Fibroblast of skin of left biceps (primary cell): ENCODE data around the gene TMEM131.
A peak's percentile ranks its signal among the peaks of the same experiment; 100 is the strongest.
"Not testable (repeated sequence)": the region's sequence is repeated elsewhere in the genome, so short reads cannot be mapped to it uniquely, and the experiment has no call there.

ENCODE experiments used
- DNase-seq, 2 experiments: peaks; one replicate each; pipeline ENCODE4 v3.0.0-alpha.2; 2013; ENCODE audit warnings: low read depth in 2 of 2

Gene TMEM131

DNA sequence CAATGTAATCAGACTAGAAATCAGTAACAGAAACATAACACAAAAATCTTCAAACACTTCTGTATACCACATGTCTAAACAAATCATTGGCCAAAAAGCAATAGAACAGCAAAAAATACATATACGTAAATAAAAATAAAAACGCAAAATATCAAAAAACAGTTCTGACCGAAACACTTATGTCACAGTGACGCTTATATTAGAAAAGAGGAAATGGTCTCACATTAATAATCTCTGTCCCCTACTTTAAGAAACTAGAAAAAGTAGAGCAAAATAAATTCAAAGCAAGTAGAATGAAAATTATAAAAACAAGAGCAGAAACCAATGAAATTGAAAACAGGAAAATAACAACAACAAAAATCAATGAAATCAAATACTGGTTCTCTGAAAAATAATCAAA is 41.9 kb downstream of the TMEM131 start:
- no peak for DNase-seq

DNA sequence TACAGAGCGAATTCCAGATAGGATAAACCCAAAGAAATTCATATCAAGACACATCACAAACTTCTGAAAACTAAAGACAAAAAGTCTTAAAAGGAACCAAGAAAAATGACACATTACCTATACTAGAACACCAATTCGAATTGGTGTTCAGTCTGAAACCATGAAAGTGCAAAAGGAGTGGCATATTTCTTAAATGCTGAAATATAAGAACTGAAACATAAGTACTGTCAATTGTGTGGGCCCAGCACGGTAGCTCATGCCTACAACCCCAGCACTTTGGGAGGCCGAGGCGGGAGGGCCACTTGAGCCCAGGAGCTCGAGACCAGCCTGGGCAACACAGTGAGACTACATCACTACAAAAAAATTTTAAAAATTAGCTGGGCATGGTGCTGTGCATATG is 43.4 kb downstream of the TMEM131 start:
- DNase-seq, result no peak

DNA sequence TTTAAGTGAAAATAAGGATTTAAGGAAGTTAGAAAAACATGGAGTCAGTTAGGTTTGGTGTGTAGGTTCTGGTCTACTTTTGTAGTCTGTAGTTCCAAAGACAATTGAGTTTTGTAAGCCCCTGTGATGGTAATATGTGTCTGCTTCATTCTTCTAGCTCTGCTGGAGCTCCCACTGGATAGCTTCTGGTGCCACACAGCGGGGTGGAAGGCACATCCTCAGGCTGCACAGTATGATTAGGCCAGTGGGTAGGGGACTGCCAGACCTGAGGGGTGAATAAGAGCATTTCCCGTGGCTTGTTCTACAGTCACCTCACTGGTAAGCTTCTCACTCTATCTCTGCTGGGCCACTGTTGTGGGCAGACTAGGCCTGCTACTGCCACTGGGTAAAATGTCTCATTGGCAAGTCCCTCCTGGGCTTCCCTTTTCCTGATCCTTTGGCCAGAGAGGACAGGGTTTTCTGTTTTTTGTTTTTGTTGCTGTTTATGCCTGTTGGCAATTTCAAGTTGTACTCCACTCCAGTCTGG is 44.5 kb downstream of the TMEM131 start:
- no peak for DNase-seq

DNA sequence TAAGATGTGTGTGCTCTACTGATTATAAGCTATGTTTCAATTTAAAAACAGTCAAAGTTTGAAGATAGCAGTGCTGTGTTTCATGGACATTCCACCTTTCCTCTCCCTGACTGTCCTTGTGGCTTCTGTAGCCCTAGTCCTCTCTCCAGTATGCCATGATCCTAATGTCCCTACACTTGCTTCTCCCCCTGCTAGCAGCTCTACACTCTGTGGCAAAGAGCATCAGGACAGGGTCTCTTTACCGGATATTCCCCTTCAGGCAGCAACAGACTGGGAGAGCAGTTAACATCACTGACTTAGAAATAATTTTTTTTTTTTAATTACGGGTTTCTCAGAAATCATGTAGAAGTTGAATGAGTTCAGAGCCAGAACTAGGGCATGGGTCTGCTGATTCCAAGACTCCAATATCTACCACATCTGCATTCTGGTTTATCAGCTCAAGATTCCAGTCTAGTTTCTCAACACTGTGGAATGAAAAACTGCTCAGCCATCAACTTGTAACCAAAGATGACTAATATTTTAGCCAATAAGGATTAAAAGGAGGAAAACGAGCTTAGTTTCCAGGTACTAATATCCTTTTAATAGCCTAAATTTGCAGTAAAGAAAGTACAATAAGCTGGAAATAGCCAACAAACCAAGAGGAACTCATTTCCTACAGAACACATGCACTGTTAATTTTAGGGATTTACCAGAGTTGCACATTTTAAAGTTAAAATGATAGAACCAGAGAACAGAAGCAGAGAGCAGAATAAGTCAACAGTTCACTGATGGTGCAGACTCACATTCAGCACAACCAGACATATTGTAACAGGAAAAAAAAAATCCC is 45.2 kb downstream of the TMEM131 start:
- DNase-seq, result peak; percentile 82 to 83

DNA sequence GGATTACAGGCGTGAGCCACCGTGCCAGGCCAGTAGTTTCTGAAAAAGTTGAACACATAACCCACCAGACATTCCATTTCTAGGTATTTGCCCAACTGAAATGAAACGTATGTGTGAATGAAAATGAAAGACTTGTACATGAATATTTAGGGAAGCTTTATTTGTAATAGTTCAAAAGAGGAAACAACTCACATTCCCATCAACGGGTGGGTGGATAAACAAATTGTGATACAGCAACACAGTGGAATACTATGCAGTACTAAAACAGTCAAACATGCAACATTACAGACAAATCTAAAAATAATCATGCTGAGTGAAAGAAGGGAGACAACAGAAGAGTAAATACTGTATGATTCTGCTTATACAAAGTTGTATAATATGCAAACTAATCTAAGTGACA is 46.8 kb downstream of the TMEM131 start:
- no peak for DNase-seq

DNA sequence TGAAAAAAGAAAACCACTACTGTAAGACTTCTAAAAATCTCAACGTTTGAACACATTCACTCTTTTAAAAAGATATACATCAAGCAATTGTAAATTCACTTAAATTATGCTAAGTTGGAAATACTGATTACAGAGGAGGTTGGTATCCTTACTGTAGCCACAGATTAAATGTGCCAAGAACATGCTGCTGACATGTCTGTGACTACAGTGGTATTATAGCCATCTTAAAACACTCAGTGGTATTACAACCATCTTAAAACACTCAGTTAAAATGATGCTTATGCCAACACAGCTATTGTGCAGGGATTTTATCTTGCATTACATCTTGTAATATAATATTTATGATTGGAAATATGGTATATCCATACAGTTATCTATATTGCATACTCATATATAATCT is 50.0 kb downstream of the TMEM131 start:
- no peak for DNase-seq

DNA sequence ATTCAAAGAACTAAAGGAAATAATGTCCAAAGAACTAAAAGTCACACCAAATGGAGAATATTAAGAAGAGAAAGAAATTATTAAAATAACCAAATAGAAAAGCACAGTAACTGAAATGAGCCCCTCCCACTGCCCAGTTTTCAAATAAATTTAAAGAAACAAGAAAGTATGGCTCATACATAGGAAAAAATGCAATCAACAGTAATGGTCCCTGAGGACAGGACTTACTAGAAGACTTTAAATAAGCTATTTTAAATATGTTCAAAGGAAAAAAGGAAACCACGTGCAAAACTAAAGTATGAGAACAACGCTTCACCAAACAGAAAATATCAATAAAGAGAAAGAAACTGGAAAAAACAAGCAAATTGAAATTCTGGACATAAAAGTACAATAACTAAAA is 58.9 kb downstream of the TMEM131 start:
- DNase-seq, result no peak

DNA sequence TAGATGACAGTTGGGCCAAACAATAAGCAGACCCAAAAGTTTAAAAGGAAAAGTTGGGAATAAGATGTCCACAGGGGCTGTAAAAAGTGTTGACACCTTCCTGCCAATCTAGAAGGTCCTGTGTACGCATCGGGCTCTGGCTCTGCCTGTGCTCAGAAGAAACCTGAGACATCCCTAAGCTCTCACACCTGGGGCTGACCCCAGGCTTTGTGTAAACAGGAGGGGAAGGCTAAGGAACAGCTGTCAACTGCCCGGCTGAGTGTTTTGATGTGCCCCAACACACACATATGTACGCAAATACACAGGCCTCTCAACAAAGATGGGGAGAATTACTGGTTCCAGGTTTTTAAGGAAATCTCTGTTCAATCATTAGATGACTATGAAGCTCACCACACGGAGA is 59.5 kb downstream of the TMEM131 start:
- no peak for DNase-seq

DNA sequence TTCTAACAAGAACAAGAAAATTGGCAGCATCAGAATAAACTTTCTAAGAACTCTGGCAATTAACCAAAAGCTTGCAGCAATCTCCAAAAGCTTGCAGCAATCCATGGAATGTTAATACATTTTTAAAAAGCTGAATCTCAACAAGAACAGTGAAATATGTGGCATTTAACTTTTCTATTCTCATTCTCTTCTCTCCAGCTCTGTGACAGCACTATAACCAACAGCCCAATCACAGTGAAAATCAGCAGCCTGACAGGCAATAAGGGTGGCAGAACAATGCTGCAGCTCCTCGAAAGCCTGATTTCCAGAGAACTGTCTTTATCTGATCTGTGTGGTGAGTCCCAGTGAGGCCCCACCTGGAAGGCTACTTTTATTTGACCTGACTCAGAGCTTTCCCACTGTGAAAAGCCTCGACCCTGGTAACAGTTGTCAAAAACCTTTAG is 60.0 kb downstream of the TMEM131 start:
- peak; percentile 78 to 82 for DNase-seq

DNA sequence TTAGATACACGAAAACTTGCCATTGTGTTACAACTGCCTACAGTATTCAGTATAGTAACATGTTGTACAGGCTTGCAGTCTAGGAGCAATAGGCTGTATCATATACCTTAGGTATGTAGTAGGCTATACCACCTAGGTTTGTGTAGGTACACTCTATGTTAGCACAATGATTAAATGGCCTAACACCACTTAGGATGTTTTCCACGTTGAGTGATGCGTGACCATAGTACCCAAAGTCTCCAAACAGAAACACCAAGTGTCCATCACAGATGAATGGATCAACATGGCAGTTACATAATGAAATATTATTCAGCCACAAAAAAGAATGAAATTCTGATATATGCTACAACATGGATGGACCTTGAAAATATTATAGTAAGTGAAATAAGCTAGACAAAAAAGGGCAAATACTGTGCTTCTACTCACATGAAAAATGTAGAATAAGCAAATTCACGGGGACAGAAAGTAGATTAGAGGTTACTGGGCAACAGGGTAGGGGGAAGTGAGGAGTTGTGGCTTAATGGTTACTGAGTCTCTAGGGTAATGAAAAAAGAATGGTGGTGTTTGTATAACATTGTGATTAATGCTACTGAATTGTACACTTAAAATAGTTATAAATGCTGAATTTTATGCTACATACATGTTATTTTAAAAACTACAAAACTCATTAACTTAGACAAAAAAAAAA is 62.6 kb downstream of the TMEM131 start:
- DNase-seq, result no peak

DNA sequence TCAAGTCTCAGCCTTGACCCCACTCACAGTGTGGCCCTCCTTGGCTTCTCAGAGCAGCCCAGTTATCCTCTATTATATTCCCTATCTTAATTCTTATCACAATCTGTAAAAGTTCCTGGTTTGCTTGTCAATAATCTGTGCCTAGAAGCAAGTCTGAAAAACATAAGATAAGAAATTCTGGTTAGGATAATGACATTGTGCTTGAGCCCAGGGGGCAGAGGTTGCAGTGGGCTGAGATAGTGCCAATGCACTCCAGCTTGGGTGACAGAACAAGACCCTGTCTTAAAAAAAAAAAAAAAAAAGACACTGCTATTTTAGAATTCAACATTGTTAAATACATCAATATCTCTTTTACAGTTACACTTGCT is 63.9 kb downstream of the TMEM131 start:
- no peak for DNase-seq

DNA sequence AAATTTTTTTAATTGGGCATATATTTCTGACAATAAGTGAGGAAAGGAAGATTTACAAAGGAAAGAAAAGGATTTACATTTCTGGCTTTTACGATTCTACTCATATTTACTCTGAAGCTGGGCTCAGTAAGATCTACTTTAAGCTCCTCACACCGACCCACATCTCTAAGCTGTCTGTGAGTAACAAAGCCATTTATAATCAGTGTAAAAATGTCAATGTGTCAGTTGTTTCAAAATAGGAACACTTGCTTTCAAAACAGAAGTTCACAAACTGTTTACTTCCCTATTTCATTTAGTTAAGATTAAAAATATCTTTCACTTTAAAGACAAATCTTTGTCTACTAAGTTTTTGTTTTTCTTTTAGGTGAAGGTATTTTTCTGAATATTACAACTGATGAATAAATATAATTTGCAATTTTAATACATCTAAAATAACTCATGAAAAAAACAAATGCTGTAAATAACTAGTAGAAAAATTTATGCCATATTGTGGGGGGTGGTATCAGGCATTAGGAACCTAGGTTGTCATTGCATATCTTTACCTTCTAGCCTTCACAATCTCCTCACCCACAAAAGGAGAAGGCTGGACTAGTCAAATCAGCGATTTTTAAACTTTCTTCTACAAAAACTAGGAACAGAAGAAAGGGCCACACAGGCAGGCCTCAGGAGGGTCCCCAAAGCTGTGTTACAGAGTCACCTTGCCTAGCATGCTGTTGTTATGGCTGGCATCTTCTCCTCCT is 64.5 kb downstream of the TMEM131 start:
- DNase-seq, result no peak

DNA sequence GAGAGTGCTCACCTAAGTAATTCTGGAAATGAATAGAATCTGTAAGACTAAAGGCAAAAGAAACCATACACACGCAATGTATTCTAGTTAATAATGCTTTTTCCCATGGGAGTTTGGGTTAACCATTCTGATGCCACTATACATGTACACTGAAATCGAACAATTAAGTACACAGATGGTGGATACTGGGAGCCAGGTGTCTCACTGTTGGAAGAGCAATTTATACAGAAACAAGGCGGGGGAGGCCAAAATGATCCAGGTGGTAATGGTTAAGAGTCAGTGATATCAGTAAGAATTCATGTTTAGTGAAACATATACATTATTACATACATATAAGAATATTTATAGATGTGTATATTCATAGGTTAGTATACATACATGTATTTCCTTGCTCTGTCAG is 67.2 kb downstream of the TMEM131 start:
- DNase-seq, result no peak

DNA sequence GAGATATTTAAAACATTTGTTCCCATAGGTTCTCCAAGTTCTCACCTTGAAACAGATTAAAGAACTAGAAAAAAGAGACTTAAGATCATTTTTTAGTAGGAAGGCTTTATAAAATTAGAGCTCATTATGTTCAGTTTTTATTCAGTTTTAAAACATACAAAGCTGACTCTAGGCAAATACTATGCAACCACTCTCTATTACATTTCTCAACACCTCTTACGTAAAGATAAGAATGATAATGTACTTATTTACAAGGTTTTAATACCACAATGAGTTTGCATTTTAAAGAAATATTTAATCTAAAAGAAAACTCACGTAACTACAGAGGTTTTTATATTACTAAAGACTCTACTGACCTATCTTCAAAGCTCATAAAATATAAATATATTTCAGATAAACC is 68.8 kb downstream of the TMEM131 start:
- DNase-seq, result no peak

DNA sequence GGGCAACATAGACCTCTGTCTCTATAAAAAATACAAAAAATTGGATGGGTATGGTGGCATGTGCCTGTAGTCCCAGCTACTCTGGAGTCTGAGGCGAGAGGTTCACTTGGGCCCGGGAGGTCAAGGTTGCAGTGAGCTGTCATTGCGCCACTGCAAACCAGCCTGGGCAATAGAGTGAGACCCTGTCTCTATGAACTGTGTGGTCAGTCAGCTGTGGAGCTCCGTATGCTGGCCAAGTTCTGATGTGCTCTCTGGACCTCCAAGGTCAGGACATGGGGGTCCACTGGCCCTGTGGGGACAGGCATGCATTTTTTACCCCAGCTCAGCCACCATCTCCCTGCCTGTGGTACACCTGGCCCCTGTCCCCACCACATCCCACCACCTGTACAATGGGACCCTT is 71.6 kb downstream of the TMEM131 start:
- no peak for DNase-seq

DNA sequence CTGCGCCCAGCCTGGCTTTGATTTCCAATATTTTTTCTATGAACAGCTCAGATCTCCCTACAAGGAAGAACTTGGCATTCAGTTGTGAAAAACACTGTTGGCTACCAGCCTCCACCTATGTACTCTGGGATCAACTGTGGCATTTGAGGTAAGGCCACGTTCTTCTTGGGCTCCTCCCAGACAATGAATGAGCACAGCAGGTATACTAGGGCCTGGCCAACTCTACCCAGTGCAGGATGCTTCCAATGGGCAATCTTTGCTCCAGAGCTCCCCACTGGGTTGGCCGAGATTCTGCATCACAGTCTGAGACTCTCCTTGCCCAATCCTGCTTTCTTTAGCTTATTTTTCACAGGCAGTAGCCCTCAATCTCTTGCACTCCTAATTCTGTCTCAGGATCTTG is 75.9 kb downstream of the TMEM131 start:
- no peak for DNase-seq

DNA sequence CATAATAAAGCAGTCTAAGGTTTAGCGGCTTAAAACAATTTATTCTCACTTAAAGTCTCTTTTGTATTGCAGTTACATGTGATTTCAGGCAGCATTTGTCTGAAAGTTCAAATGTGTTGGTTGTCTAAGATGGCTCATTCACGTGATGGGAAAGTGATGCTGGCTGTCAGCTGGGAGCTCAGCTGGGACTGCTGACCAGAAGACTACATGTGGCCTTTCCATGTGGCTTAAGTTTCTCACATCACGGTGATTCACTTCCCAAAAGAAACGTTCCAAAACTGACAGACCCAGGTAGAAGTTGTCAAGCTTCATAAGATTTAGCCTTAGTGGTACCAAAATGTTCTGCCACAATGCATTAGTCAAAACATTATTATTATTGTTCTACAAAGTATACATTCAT is 76.9 kb downstream of the TMEM131 start:
- DNase-seq, result no peak

DNA sequence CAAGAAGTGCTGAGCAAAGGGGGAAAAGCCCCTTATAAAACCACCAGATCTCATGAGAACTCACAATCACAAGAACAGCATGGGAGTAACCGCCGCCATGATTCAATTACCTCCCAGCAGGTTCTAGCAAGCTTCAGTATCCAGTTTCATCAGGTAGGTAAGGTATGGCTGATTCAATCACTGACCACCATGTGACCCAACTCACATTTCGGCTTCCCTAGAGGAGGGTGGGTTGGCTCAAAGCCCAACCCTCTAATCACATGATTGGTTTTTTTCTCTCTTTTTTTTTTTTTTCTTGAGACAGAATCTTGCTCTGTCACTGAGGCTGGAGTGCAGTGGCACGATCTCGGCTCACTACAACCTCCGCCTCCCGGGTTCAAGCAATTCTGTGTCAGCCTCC is 78.1 kb downstream of the TMEM131 start:
- not testable (repeated sequence) for DNase-seq

DNA sequence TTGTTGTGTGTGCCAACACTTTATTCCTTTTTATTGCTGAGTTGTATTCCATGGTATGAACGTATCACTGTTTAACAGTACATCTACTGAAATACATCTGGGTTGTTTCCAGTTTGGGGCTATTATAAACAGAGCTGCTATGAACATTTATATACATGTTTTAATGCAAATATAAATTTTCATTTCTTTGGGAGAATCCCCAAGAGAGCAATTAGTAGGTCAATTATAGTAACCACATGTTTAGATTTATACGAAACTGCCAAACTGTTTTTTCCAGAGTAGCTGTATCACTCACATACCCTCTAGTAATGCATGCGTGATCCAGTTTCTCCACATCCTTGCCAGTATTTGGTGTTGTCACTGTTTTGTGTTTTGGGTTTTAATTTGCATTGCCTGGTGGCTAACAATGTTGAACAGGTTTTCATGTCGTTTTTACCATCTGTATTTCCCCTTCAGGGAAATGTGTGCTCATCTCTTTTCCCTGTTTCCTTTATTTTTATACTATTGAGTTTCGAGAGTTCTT is 81.0 kb downstream of the TMEM131 start:
- peak; percentile 12 to 38 for DNase-seq

DNA sequence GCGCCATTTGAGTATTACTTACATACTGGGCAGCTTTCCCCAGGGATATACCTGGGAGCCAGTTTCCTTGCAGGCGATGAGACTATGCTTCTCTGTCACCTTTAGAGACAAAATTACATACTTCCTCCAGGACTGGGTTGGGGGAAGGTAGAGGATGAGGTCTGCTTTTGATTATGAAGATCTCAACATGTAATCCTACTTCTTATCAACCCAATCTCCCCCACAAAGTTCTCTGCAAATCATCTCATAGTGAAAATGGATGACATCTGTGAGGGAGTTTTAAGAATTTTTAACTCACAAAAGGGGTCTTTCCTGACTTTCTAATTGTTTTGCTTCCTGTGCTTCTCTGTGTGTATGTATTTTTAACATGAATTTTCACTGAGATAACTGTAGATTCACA is 81.9 kb downstream of the TMEM131 start:
- DNase-seq, result no peak

DNA sequence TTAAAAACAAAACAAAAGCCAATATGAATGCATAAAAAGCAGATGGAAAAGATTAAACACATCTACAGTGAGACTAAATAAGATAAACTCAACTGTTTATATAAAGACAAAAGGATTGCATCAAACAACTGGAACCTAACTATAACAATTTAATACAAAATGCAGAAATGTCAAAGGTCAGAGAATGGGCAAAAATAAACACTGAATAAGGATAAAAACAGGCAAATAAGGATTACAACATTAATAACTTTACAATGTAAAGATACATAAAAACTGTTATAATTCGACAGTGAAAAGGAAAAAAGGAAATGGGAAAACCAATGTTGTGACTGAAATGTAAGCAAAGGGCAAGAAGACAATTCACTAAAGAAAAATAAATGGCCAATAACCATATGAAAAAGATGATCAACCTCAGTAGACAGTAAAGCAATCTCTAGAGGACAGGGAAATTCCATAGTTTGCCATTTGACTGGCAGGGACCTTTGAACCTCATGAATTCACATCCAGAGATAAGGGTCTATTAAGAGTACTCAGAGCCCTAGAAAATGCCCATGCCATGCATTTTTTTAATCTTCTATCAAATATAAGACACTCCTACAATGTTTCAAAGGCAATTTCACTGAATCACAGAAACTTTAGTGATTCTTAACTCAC is 83.7 kb downstream of the TMEM131 start:
- DNase-seq, result no peak
